H9 (cell line): Measurements from ENCODE around the gene LPGAT1. TPM values are rescaled to one million over a fixed set of nuclear protein-coding genes. Genes with fewer than 3 reads are reported as not detected.

Experiments
- DNase-seq: peaks from one replicate; pipeline ENCODE4 v3.0.0-alpha.2; 2017
- H2AFZ ChIP-seq: one replicate; pipeline ENCODE4 v1.6.1; 2013; ENCODE audit warnings: mild to moderate bottlenecking, low read length, control low read depth, moderate library complexity
- H2AK5ac ChIP-seq: 2 replicates; pipeline ENCODE4 v1.6.1; 2013; ENCODE audit warnings: low read length, control low read depth, mixed read lengths; ENCODE audit not compliant: insufficient read length
- H2BK120ac ChIP-seq: one replicate; pipeline ENCODE4 v1.6.1; 2013; ENCODE audit warnings: low read depth, mild to moderate bottlenecking, low read length, control low read depth, inconsistent platforms; ENCODE audit not compliant: poor library complexity, severe bottlenecking
- H2BK12ac ChIP-seq: 2 replicates; pipeline ENCODE4 v1.6.1; 2013; ENCODE audit warnings: low read length, control low read depth, mixed read lengths, low read depth; ENCODE audit not compliant: insufficient read length
- H2BK15ac ChIP-seq: 2 replicates; pipeline ENCODE4 v1.6.1; 2013; ENCODE audit warnings: low read depth, low read length, control low read depth
- H2BK20ac ChIP-seq: one replicate; pipeline ENCODE4 v1.6.1; 2013; ENCODE audit warnings: low read depth, mild to moderate bottlenecking, low read length, control low read depth, inconsistent platforms; ENCODE audit not compliant: poor library complexity, severe bottlenecking
- H2BK5ac ChIP-seq: 2 replicates; pipeline ENCODE4 v1.6.1; 2013; ENCODE audit warnings: low read length, control low read depth, mixed read lengths; ENCODE audit not compliant: insufficient read length
- H3K14ac ChIP-seq: 2 replicates; pipeline ENCODE4 v1.6.1; 2013; ENCODE audit warnings: low read length, control low read depth; ENCODE audit not compliant: insufficient read depth
- H3K18ac ChIP-seq: 2 replicates; pipeline ENCODE4 v1.6.1; 2013; ENCODE audit warnings: low read depth, mild to moderate bottlenecking, mixed read lengths, low read length, control low read depth; ENCODE audit not compliant: insufficient read length
- H3K23ac ChIP-seq: 2 replicates; pipeline ENCODE4 v1.6.1; 2013; ENCODE audit warnings: low read length, control low read depth, mixed read lengths, low read depth; ENCODE audit not compliant: insufficient read length
- H3K23me2 ChIP-seq: 2 replicates; pipeline ENCODE4 v1.6.1; 2013; ENCODE audit warnings: low read depth, mild to moderate bottlenecking, mixed read lengths, low read length, control low read depth; ENCODE audit not compliant: insufficient read length, poor library complexity, severe bottlenecking
- H3K27ac ChIP-seq: 2 replicates; pipeline ENCODE4 v1.5.1; 2013; ENCODE audit warnings: low read length, control low read depth, mixed read lengths, low read depth; ENCODE audit not compliant: insufficient read length
- H3K27me3 ChIP-seq: 2 replicates; pipeline ENCODE4 v1.6.1; 2013; ENCODE audit warnings: low read length, control low read depth, inconsistent platforms; ENCODE audit not compliant: insufficient read depth
- H3K4ac ChIP-seq: 2 replicates; pipeline ENCODE4 v1.6.1; 2013; ENCODE audit warnings: low read depth, mild to moderate bottlenecking, control low read depth, inconsistent platforms, low read length, moderate library complexity
- H3K4me1 ChIP-seq: 2 replicates; pipeline ENCODE4 v1.6.1; 2013; ENCODE audit warnings: low read length, control low read depth, inconsistent platforms; ENCODE audit not compliant: insufficient read depth
- H3K4me2 ChIP-seq: 2 replicates; pipeline ENCODE4 v1.6.1; 2013; ENCODE audit warnings: low read length, control low read depth, mixed read lengths; ENCODE audit not compliant: insufficient read length, insufficient read depth
- H3K56ac ChIP-seq: 2 replicates; pipeline ENCODE4 v1.6.1; 2013; ENCODE audit warnings: low read depth, mild to moderate bottlenecking, mixed read lengths, low read length, control low read depth; ENCODE audit not compliant: insufficient read length
- H3K79me1 ChIP-seq: 2 replicates; pipeline ENCODE4 v1.6.1; 2013; ENCODE audit warnings: low read depth, mild to moderate bottlenecking, moderate library complexity, low read length, control low read depth, inconsistent platforms; ENCODE audit not compliant: insufficient read depth, poor library complexity, severe bottlenecking
- H3K79me2 ChIP-seq: 2 replicates; pipeline ENCODE4 v1.6.1; 2013; ENCODE audit warnings: low read length, control low read depth, inconsistent platforms; ENCODE audit not compliant: insufficient read depth
- H3K9ac ChIP-seq: 2 replicates; pipeline ENCODE4 v1.6.1; 2013; ENCODE audit warnings: low read length, control low read depth, mixed read lengths; ENCODE audit not compliant: insufficient read length; ENCODE audit errors: extremely low read depth
- H3K9me3 ChIP-seq: one replicate; pipeline ENCODE4 v1.6.1; 2013; ENCODE audit warnings: low read depth, low read length, inconsistent platforms; ENCODE audit not compliant: control insufficient read depth
- H3T11ph ChIP-seq: one replicate; pipeline ENCODE4 v1.6.1; 2013; ENCODE audit warnings: mild to moderate bottlenecking, low read length, control low read depth, inconsistent platforms
- H4K20me1 ChIP-seq: one replicate; pipeline ENCODE4 v1.6.1; 2013; ENCODE audit not compliant: control insufficient read depth, insufficient read length, insufficient read depth
- H4K5ac ChIP-seq: 2 replicates; pipeline ENCODE4 v1.6.1; 2013; ENCODE audit warnings: low read depth, mild to moderate bottlenecking, mixed read lengths, low read length, control low read depth; ENCODE audit not compliant: insufficient read length
- H4K8ac ChIP-seq: replicated peaks from 2 replicates; pipeline ENCODE4 v1.6.1; 2013; ENCODE audit warnings: low read length, control low read depth, mixed read lengths, low read depth; ENCODE audit not compliant: insufficient read length
- H4K91ac ChIP-seq: 2 replicates; pipeline ENCODE4 v1.6.1; 2013; ENCODE audit warnings: low read depth, mild to moderate bottlenecking, moderate library complexity, mixed read lengths, low read length, control low read depth; ENCODE audit not compliant: insufficient read length
- H3K27ac Mint-ChIP-seq, 3 experiments: 2 replicates in 2 of 3; 3 replicates in 1 of 3; pipeline ENCODE4 v1.8.0; 2020 to 2021; ENCODE audit warnings: mixed read lengths in 3 of 3, mild to moderate bottlenecking in 1 of 3, moderate library complexity in 1 of 3
- H3K27me3 Mint-ChIP-seq: 2 replicates; pipeline ENCODE4 v1.8.0; 2021; ENCODE audit warnings: low read depth, mild to moderate bottlenecking, moderate library complexity, mixed read lengths
- H3K36me3 Mint-ChIP-seq, 3 experiments: 2 replicates in 2 of 3; 3 replicates in 1 of 3; pipeline ENCODE4 v1.8.0; 2020 to 2021; ENCODE audit warnings: low read depth in 3 of 3, mixed read lengths in 3 of 3; ENCODE audit not compliant: insufficient read depth in 1 of 3
- H3K4me1 Mint-ChIP-seq, 2 experiments: 2 replicates each; pipeline ENCODE4 v1.8.0; 2020; ENCODE audit warnings: mixed read lengths in 2 of 2
- H3K4me3 Mint-ChIP-seq, 2 experiments: 2 replicates in 1 of 2; 3 replicates in 1 of 2; pipeline ENCODE4 v1.8.0; 2020 to 2021; ENCODE audit warnings: mild to moderate bottlenecking in 2 of 2, mixed read lengths in 2 of 2, moderate library complexity in 1 of 2
- H3K9me3 Mint-ChIP-seq, 2 experiments: 2 replicates in 1 of 2; 3 replicates in 1 of 2; pipeline ENCODE4 v1.8.0; 2020; ENCODE audit warnings: mild to moderate bottlenecking in 2 of 2, mixed read lengths in 2 of 2, moderate library complexity in 1 of 2
- WGBS: extraction: QIAGEN DNeasy Blood & Tissue Kit; methylation state at CpG from one replicate; pipeline ENCODE4 v1.1.7; 2013; ENCODE audit warnings: missing lambda C conversion rate, low lambda C conversion rate, mixed read lengths; ENCODE audit not compliant: insufficient read length; ENCODE audit errors: extremely low coverage; 5-methylcytosine and 5-hydroxymethylcytosine counted together
- total RNA-seq: library from RNA; stranded (reverse); gene quantifications from 2 replicates; pipeline ENCODE4 v1.2.1, GENCODE V29; 2021
- TF ChIP-seq, protein P1 (sequence below): fragments of 200-600 bp; sonication (generic); conservative IDR thresholded peaks from 3 replicates; pipeline ENCODE4 v1.8.0; 2021; ENCODE audit warnings: antibody characterized with exemption, mild to moderate bottlenecking

The LPGAT1 gene
- total RNA-seq, 1 experiment from 2014 or later: 12.2 TPM

DNA sequence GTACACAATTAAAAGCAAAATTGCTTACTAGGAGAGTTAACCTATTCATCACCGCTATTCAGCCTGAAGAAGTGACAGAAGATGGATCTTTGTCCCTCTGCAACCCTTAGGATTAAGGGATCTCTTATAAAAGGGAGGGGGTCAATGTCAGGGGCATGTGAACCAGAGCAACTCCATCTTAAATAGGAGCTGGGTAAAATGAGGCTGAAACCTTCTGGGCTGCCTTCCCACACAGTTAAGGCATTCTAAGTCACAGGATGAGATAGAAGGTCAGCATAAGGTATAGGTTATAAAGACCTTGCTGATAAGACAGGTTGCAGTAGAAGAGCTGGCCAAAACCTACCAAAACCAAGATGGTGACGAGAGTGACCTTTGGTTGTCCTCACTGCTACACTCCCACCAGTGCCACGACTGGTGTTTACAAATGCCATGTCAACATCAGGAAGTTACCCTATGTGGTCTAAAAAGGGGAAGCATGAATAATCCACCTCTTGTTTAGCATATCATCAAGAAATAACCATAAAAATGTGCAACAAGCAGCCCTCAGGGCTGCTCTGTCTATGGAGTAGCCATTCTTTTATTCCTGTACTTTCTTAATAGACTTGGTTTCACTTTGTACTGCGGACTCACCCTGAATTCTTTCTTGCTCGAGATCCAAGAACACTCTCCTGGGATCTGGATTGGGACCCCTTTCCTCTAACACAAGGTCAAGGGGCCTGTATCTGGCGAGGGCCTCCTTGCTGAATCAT lies 119.8 kb downstream of the LPGAT1 start:
- Mint-ChIP-seq H3K27ac (no peak overlapping the region; a peak in 1 of 7 replicates), H3K4me1 (no peaks in the 10 kb centered on the region), H3K9me3 (no peaks in the 10 kb centered on the region), H3K27me3 (peaks cover 4% of the 10 kb centered on the region), H3K4me3 (no peak overlapping the region), H3K36me3 (no peaks in the 10 kb centered on the region)
- H3K9me3 ChIP-seq: no peaks in the 10 kb centered on the region
- no peaks in the 10 kb centered on the region for H3K27me3 ChIP-seq
- H2BK20ac ChIP-seq: no peak overlapping the region
- H4K91ac ChIP-seq: no peak overlapping the region
- H3K4ac ChIP-seq: no peak overlapping the region
- no peak overlapping the region for H3K9ac ChIP-seq
- no peaks in the 10 kb centered on the region for H3K79me2 ChIP-seq
- no peak overlapping the region for H2BK15ac ChIP-seq
- no peak overlapping the region for H2AK5ac ChIP-seq
- H2AFZ ChIP-seq: no peak overlapping the region
- H3K4me2 ChIP-seq: no peak overlapping the region
- H4K5ac ChIP-seq: no peak overlapping the region
- no peak overlapping the region for H3K23ac ChIP-seq
- no peak overlapping the region for H2BK120ac ChIP-seq
- H3K27ac ChIP-seq: no peak overlapping the region
- no peaks in the 10 kb centered on the region for H3K23me2 ChIP-seq
- no peaks in the 10 kb centered on the region for H3K4me1 ChIP-seq
- no peak overlapping the region for H4K8ac ChIP-seq
- TF ChIP-seq, protein P1, sequence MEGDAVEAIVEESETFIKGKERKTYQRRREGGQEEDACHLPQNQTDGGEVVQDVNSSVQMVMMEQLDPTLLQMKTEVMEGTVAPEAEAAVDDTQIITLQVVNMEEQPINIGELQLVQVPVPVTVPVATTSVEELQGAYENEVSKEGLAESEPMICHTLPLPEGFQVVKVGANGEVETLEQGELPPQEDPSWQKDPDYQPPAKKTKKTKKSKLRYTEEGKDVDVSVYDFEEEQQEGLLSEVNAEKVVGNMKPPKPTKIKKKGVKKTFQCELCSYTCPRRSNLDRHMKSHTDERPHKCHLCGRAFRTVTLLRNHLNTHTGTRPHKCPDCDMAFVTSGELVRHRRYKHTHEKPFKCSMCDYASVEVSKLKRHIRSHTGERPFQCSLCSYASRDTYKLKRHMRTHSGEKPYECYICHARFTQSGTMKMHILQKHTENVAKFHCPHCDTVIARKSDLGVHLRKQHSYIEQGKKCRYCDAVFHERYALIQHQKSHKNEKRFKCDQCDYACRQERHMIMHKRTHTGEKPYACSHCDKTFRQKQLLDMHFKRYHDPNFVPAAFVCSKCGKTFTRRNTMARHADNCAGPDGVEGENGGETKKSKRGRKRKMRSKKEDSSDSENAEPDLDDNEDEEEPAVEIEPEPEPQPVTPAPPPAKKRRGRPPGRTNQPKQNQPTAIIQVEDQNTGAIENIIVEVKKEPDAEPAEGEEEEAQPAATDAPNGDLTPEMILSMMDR: no peak
- no peak overlapping the region for H2BK12ac ChIP-seq
- no peak overlapping the region for H2BK5ac ChIP-seq
- DNase-seq: no peak
- WGBS: no CpG with 5 or more reads among the region's 6 CpGs
- no peak overlapping the region for H3K56ac ChIP-seq
- H3K18ac ChIP-seq: no peak overlapping the region
- no peak overlapping the region for H3K14ac ChIP-seq
- H4K20me1 ChIP-seq: no peaks in the 10 kb centered on the region
- no peak overlapping the region for H3T11ph ChIP-seq
- no peaks in the 10 kb centered on the region for H3K79me1 ChIP-seq
